Epithelial cell of proximal tubule (primary cell): ENCODE measurements around the gene MRPL14. TPM values are rescaled to one million over a fixed set of nuclear protein-coding genes. Genes with fewer than 3 reads are reported as not detected.

Source experiments
- DNase-seq: peaks from one replicate; pipeline ENCODE4 v3.0.0-alpha.2; 2011; ENCODE audit warnings: low read depth
- H3K4me3 ChIP-seq: 2 replicates; pipeline ENCODE4 v1.5.1; 2011; ENCODE audit warnings: low read depth, mild to moderate bottlenecking, low read length
- total RNA-seq: library from RNA; depleted of rRNA; stranded (reverse); fragments of >200 nt; gene quantifications from 2 replicates; pipeline ENCODE4 v1.2.3, GENCODE V29; 2015
- TF ChIP-seq, protein P1 (sequence below): conservative IDR thresholded peaks from 2 replicates; pipeline ENCODE4 v1.5.1; 2012; ENCODE audit warnings: low read depth, mild to moderate bottlenecking, low read length

Gene MRPL14
- total RNA-seq, 1 donor from 2014 or later: 95.5 TPM

DNA sequence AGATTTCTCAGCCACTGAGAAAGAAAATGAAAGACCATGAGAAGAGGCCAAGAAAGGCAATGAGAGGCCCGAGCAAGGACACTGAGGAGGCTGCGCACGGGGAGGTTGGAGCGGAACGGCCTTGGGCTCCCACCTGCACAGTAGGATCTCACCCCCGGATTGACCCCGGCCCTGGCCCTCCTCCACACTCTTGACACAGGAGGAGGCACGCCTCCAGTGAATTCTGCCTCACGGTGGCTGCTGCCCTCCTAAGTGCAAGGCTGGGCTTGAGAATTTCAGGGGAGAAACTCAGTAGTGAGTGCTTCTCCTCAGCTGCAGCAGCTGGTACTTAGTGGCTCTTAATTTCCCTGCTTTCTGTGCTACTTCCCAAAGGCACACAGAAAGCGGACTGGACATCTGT, 18.0 kb downstream of the MRPL14 start:
- no peak for DNase-seq

DNA sequence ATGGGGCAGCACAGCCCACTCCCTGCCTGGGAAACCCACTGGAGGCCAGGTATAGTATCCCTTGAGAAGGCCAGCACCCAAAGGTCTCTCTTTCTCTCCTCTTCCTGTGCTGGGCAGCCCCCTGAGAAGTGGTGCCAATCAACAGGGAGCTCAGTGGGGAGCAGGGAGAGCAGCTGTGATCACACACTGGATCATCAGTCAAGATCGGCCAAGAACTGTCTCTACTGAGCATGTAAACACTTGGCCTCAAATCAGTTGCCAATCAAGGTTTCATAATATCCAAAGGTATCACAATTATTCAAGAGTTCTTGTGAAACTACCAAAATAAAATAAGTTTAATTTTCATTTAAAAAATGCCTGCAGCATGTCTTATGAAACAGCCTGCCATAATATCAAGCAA, 18.8 kb downstream of the MRPL14 start:
- no peak for DNase-seq
- no peak overlapping the region for H3K4me3 ChIP-seq
- TF ChIP-seq, protein P1, sequence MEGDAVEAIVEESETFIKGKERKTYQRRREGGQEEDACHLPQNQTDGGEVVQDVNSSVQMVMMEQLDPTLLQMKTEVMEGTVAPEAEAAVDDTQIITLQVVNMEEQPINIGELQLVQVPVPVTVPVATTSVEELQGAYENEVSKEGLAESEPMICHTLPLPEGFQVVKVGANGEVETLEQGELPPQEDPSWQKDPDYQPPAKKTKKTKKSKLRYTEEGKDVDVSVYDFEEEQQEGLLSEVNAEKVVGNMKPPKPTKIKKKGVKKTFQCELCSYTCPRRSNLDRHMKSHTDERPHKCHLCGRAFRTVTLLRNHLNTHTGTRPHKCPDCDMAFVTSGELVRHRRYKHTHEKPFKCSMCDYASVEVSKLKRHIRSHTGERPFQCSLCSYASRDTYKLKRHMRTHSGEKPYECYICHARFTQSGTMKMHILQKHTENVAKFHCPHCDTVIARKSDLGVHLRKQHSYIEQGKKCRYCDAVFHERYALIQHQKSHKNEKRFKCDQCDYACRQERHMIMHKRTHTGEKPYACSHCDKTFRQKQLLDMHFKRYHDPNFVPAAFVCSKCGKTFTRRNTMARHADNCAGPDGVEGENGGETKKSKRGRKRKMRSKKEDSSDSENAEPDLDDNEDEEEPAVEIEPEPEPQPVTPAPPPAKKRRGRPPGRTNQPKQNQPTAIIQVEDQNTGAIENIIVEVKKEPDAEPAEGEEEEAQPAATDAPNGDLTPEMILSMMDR: no peak

More for the DNA sequence above, 18.0 kb downstream of the MRPL14 start:
- H3K4me3 ChIP-seq: no peak overlapping the region
- TF ChIP-seq, protein P1: no peak

DNA sequence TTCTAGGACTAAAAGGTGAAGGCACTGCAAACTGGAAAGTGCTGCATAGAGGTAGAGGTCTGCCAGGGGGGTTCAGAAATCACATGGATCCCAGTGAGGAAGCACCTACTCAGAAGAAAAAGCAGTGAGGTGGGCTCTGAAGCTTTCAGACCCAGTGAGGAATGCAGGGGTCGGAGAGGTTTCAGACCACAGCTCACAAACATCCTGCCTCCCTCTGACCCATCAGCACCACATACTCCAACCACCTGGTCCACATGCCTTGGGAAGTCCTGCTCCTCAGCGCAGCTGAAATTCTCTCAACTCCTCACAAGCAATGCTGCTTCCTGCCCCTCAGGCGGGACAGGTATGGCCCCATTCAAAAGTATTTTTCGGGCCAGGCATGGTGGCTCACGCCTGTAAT, 20.2 kb downstream of the MRPL14 start:
- TF ChIP-seq, protein P1: no peak

DNA sequence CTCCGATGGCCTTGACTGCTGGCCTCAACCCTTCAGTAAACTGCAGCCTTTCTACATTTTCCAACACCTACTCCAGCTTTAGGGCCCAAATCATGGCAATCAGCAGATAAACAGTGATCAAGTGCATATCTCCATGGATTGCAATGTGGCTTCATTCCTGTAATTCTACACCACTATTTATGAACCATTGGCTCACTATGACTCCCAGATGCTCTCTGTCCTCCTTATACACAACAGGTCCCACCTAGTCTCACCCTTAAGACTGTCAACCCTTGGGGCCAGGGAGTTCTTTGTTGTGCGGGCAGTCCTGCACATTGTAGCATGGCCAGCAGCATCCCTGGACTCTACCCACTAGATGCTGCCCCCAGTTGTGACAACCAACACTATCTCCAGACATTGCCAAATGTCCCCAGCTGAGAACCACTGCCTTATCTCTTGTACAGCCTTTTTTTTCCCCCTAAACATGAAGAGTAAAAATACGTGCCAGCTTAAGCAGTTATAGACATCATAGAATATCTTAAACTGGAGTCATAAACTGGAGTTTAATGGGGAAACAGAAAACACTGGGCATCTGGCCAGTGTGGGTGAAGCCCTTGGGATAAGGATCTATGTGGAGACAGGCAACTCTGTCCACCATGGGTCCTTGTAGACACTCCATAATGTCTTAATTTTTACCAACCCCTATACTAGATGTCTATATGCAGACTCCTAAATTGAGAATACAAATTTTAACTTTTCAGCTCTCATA, 21.1 kb downstream of the MRPL14 start:
- H3K4me3 ChIP-seq: no peak overlapping the region
- TF ChIP-seq, protein P1: no peak
- no peak for DNase-seq

More for the DNA sequence above, 20.2 kb downstream of the MRPL14 start:
- DNase-seq: no peak
- no peak overlapping the region for H3K4me3 ChIP-seq

DNA sequence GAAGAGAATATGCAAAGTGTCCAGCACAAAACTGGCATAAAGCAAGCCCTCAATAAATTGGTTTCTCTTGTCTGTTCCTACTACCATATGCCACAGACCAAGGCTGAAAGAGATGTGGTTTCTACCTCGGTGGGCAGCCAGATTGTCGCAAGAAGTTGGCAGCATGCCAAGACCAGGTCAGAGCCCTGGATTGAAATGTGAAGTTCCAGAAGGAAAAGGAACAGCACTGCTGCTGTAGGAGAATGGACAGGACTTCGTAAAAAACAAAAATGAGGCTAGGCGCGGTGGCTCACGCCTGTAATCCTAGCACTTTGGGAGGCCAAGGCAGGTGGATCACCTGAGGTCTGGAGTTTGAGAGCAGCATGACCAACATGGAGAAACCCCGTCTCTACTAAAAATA, 22.1 kb downstream of the MRPL14 start:
- H3K4me3 ChIP-seq: no peak overlapping the region
- no peak for DNase-seq
- TF ChIP-seq, protein P1: no peak

DNA sequence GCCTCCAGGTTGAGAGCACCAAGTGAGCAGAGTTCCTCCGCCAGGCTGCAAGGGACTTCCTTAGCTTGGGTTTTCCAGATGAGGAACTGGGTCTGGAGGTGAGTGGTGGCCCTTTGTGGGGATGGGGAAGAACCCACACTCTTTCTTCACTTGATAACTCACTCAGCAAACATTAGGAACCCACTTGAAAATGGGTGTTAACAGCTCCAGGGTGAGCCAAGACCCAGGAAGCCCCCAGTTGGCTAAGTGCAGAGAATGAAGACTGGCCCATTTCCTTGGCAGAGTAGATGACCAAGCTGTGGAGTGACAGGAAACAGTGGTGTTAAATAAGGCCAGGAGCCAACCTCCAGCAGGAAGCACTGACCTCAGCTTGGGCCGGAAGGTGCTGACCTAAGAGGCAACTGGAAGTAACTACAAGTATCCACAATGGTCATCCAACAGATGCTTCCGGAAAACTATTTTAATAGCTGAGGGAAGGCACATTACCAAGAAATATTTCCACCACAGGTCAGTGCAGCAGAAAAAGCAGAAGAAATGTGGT, 22.7 kb downstream of the MRPL14 start:
- TF ChIP-seq, protein P1: no peak
- DNase-seq: no peak

DNA sequence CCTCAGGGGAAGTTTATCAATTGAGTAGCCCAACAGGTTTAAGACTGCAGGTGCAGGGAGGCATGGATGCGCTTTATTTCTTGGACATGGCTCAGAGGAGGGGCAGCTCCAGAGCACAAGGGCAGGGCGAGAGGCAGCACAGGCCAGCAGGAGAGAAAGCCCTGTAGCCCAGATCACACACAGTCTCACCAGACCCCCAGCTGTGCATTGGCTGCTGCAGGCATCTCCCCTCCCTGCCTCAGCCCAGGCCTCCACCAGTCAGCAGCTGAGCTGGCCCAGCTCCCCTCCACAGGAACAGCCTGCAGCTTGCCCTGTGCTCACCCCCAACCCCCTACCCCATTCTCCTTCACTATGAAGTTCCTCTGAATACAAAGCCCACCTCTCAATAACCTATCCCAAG, 24.7 kb downstream of the MRPL14 start:
- TF ChIP-seq, protein P1: no peak
- no peak for DNase-seq
- H3K4me3 ChIP-seq: no peak overlapping the region

More for the DNA sequence above, 22.7 kb downstream of the MRPL14 start:
- H3K4me3 ChIP-seq: no peak overlapping the region
